Hypothalamus (tissue), 51 donors: ENCODE measurements around the gene SOX1.

Experiments
- DNase-seq, 51 donors: peaks; one replicate each; lab custom pipeline; 2025; lab: John Stamatoyannopoulos, UW

SOX1 gene

DNA sequence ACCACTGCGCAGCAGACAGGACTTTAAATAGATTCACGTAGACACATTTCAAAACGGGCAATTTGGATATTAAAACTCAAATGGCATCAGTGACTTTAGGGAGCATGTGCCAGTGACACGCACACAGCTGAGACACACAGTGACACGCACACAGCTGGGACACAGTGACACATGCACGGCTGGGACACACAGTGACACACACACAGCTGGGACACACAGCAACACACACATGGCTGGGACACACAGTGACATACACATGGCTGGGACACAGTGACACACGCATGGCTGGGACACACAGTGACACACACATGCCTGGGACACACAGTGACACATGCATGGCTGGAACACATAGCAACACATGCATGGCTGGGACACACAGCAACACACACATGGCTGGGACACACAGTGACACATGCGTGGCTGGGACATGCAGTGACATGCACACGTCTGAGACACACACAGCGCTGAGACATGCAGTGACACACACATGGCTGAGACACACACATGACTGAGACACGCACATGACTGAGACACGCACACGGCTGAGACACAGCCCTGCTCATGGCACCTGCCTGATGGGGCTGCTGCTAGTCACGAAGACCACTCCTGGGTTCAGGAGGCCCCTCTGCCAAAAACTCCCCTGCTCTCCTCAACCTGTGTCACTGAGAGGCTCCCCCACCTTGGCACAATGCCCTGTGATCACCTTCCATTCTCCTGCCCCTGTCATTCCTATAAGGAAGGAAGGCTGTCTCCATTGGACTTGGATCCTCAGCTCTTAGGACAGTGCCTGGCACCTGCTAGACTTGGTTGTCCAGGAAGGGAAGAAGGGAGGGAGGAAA lies 52.5 kb downstream of the SOX1 start:
- no peak for DNase-seq

DNA sequence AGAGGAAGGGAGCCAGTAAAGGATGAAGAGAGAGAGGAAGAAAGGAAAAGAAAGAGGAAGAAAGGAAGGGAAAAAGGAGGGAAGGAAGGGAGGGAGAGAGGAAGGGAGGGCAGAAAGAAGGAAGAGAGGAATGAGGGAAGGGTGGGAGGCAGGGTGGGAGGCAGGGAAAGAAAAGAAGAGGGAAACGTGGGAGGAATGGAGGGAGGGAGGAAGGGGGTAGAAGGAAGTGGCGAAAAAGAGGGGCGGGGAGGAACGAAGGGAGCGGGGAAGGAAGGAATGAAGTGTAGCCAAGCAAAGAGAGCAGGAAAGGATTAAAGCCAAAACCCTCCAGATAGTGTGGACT lies 53.1 kb downstream of the SOX1 start:
- no peak for DNase-seq
